HL-60 (cell line): ENCODE measurements around the gene SLC10A3.

Source experiments
- DNase-seq, 2 experiments: peaks; one replicate each; pipeline ENCODE4 v3.0.0-alpha.2; 2010 to 2020; ENCODE audit warnings: low read depth in 1 of 2, low spot score in 1 of 2
- H3K27ac ChIP-seq: fragments of 250-450 bp; sonication (Bioruptor Pico); replicated peaks from 2 replicates; pipeline ENCODE4 v1.5.1; 2020; ENCODE audit warnings: mild to moderate bottlenecking, moderate library complexity
- H3K27me3 ChIP-seq: fragments of 250-450 bp; sonication (Bioruptor Pico); 2 replicates; pipeline ENCODE4 v1.5.1; 2021; ENCODE audit warnings: mild to moderate bottlenecking, moderate library complexity; ENCODE audit not compliant: insufficient read depth, poor library complexity, severe bottlenecking
- H3K4me3 ChIP-seq: replicated peaks from 2 replicates; pipeline ENCODE4 v1.5.1; 2011; ENCODE audit warnings: mild to moderate bottlenecking, control low read depth, low read length; ENCODE audit not compliant: insufficient read depth
- GABPA ChIP-seq: IDR thresholded peaks from 2 replicates; pipeline ENCODE4 v1.6.1; 2012; ENCODE audit warnings: low read depth
- POLR2AphosphoS5 ChIP-seq: IDR thresholded peaks from 2 replicates; pipeline ENCODE4 v1.6.1; 2012; ENCODE audit warnings: low read depth
- SPI1 ChIP-seq: IDR thresholded peaks from 2 replicates; pipeline ENCODE4 v1.6.1; 2012; ENCODE audit warnings: low read depth, mild to moderate bottlenecking, borderline replicate concordance
- TF ChIP-seq, protein P1 (sequence below): IDR thresholded peaks from one replicate; pipeline ENCODE4 v1.5.1; 2011; ENCODE audit warnings: low read length, control low read depth, inconsistent platforms; ENCODE audit not compliant: insufficient read depth
- TF ChIP-seq, protein P2 (sequence below): IDR thresholded peaks from 2 replicates; pipeline ENCODE4 v1.6.1; 2012; ENCODE audit warnings: low read depth; ENCODE audit not compliant: insufficient replicate concordance

The SLC10A3 gene

DNA sequence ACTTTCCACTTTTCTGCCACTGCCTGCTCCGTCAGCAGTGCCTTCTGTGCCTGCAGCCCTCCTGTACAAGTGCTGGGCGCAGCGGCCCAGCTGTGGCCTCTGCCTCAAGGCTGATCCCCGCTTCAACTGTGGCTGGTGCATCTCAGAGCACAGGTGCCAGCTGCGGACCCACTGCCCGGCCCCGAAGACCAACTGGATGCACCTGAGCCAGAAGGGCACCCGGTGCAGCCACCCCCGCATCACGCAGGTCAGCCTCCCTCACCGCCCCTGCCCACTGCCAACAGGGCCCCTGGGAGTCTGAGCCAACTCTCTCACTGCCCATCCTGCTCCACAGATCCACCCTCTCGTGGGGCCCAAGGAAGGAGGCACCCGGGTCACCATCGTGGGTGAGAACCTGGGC, 24.8 kb downstream of the SLC10A3 start:
- DNase-seq, result no peak
- no peak overlapping the region for H3K27ac ChIP-seq
- H3K4me3 ChIP-seq, result no peak overlapping the region
- no peak for TF ChIP-seq POLR2AphosphoS5
- TF ChIP-seq, protein P1, sequence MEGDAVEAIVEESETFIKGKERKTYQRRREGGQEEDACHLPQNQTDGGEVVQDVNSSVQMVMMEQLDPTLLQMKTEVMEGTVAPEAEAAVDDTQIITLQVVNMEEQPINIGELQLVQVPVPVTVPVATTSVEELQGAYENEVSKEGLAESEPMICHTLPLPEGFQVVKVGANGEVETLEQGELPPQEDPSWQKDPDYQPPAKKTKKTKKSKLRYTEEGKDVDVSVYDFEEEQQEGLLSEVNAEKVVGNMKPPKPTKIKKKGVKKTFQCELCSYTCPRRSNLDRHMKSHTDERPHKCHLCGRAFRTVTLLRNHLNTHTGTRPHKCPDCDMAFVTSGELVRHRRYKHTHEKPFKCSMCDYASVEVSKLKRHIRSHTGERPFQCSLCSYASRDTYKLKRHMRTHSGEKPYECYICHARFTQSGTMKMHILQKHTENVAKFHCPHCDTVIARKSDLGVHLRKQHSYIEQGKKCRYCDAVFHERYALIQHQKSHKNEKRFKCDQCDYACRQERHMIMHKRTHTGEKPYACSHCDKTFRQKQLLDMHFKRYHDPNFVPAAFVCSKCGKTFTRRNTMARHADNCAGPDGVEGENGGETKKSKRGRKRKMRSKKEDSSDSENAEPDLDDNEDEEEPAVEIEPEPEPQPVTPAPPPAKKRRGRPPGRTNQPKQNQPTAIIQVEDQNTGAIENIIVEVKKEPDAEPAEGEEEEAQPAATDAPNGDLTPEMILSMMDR, result no peak
- no peak for TF ChIP-seq SPI1
- TF ChIP-seq, protein P2, sequence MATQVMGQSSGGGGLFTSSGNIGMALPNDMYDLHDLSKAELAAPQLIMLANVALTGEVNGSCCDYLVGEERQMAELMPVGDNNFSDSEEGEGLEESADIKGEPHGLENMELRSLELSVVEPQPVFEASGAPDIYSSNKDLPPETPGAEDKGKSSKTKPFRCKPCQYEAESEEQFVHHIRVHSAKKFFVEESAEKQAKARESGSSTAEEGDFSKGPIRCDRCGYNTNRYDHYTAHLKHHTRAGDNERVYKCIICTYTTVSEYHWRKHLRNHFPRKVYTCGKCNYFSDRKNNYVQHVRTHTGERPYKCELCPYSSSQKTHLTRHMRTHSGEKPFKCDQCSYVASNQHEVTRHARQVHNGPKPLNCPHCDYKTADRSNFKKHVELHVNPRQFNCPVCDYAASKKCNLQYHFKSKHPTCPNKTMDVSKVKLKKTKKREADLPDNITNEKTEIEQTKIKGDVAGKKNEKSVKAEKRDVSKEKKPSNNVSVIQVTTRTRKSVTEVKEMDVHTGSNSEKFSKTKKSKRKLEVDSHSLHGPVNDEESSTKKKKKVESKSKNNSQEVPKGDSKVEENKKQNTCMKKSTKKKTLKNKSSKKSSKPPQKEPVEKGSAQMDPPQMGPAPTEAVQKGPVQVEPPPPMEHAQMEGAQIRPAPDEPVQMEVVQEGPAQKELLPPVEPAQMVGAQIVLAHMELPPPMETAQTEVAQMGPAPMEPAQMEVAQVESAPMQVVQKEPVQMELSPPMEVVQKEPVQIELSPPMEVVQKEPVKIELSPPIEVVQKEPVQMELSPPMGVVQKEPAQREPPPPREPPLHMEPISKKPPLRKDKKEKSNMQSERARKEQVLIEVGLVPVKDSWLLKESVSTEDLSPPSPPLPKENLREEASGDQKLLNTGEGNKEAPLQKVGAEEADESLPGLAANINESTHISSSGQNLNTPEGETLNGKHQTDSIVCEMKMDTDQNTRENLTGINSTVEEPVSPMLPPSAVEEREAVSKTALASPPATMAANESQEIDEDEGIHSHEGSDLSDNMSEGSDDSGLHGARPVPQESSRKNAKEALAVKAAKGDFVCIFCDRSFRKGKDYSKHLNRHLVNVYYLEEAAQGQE, result no peak
- TF ChIP-seq GABPA, result no peak
- H3K27me3 ChIP-seq, result no peaks in the 10 kb centered on the region

DNA sequence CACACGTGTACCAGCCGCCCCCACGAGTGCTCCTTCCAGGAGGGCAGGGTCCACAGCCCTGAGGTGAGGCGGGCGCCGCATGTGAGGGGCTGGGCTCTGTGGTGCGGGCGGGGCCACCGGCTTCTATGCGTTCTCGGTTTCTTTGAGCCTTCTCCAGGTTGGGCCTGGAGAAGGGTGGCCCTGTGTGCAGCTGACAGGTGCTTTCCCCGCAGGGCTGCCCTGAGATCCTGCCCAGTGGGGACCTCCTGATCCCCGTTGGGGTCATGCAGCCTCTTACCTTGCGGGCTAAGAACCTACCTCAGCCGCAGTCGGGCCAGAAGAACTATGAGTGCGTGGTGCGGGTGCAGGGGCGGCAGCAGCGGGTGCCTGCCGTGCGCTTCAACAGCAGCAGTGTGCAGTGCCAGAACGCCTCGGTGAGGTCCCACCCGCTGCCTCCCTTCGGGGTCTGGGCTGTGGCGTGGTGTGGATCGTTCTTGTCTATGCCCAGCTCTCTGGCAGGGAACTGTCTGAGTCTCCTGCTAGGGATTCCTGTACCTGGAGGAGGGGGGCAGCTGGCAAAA, 25.5 kb downstream of the SLC10A3 start:
- Histone ChIP-seq H3K4me3 (no peak overlapping the region), H3K27me3 (no peaks in the 10 kb centered on the region), H3K27ac (no peak overlapping the region)
- DNase-seq, result no peak
- TF ChIP-seq POLR2AphosphoS5, result no peak
- no peak for TF ChIP-seq GABPA
- TF ChIP-seq, protein P1, result no peak
- TF ChIP-seq, protein P2, result no peak
- no peak for TF ChIP-seq SPI1

DNA sequence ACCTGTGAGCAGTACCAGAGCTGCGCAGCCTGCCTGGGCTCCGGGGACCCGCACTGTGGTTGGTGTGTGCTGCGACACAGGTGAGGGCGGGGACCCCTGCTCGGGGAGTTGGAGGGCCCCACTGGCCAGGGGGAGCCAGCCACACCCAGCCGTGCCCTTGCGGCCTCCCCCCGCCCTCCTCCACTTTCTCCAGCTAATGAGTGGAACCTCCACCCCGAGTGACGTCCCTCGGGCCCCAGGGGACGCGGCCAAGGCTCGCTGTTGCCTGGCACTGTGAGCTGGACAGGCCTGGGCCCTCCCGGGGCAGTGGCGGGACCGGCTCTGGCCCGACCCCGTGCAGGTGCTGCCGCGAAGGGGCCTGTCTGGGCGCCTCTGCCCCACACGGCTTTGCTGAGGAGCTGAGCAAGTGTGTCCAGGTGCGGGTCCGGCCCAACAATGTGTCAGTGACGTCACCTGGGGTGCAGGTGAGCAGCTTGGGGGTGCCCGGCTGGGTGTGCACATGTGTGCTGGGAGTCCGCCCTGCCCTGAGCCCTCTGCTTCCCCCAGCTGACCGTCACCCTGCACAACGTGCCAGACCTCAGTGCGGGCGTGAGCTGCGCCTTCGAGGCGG, 26.7 kb downstream of the SLC10A3 start:
- peaks cover under 1% of the 10 kb centered on the region for H3K27me3 ChIP-seq
- no peak for DNase-seq
- TF ChIP-seq, protein P1, result no peak
- TF ChIP-seq POLR2AphosphoS5, result no peak
- no peak for TF ChIP-seq SPI1
- TF ChIP-seq, protein P2, result no peak
- TF ChIP-seq GABPA, result no peak
- H3K27ac ChIP-seq, result no peak overlapping the region
- H3K4me3 ChIP-seq, result no peak overlapping the region
